HepG2 (cell line): Measurements from ENCODE around the gene ANTKMT. TPM values are rescaled to one million over a fixed set of nuclear protein-coding genes. Genes with fewer than 3 reads are reported as not detected.
A peak's percentile ranks its signal among the peaks of the same experiment; 100 is the strongest.

Experiments used
- GATAD2A ChIP-seq: IDR thresholded peaks from 2 replicates; pipeline ENCODE4 v1.6.1; 2016
- REXO4 ChIP-seq: sonication (generic); formaldehyde crosslinking; IDR thresholded peaks from 2 replicates; pipeline ENCODE4 v1.8.0; 2022; ENCODE audit warnings: missing genetic modification reagents, mild to moderate bottlenecking, borderline replicate concordance
- RFX5 ChIP-seq: IDR thresholded peaks from 2 replicates; pipeline ENCODE4 v1.6.1; 2011; ENCODE audit warnings: low read depth, low read length, improper control_type of control experiment
- TBX2 ChIP-seq: sonication (generic); formaldehyde crosslinking; IDR thresholded peaks from 2 replicates; pipeline ENCODE4 v1.5.0; 2020; ENCODE audit warnings: missing genetic modification reagents, mild to moderate bottlenecking, borderline replicate concordance
- ZFY ChIP-seq: sonication (generic); formaldehyde crosslinking; IDR thresholded peaks from 2 replicates; pipeline ENCODE4 v1.4.0; 2020; ENCODE audit warnings: missing genetic modification reagents
- ZNF484 ChIP-seq: sonication (generic); formaldehyde crosslinking; IDR thresholded peaks from 2 replicates; pipeline ENCODE4 v1.5.1; 2020; ENCODE audit warnings: mild to moderate bottlenecking, low read depth, missing genetic modification reagents, borderline replicate concordance
- ZNF543 ChIP-seq: sonication (generic); formaldehyde crosslinking; IDR thresholded peaks from 2 replicates; pipeline ENCODE4 v1.4.0; 2020; ENCODE audit warnings: mild to moderate bottlenecking, missing genetic modification reagents
- polyA plus RNA-seq, 8 experiments: library from polyadenylated mRNA; depleted of rRNA in 3 of 8; stranded (reverse) in 7 of 8; unstranded in 1 of 8; fragments of >200 nt; fragmentation: Illumina TruSeq in 4 of 8; extraction: Trizol in 4 of 8; gene quantifications; 2 replicates each; pipeline versions ENCODE4 v1.2.1 to v1.2.3, GENCODE V29; 2011 to 2016; ENCODE audit warnings: low read depth in 4 of 8, missing spikeins in 1 of 8, mixed read lengths in 1 of 8; ENCODE audit not compliant: insufficient read depth in 1 of 8
- total RNA-seq, 5 experiments: library from RNA; depleted of rRNA; stranded (reverse); fragments of >200 nt; fragmentation: Illumina TruSeq; extraction: Trizol; gene quantifications; 2 replicates each; pipeline ENCODE4 v1.2.3, GENCODE V29; 2016; ENCODE audit warnings: low read depth in 1 of 5
- TF ChIP-seq, protein P1 (sequence below): sonication (generic); formaldehyde crosslinking; IDR thresholded peaks from 2 replicates; pipeline ENCODE4 v1.4.0; 2020; ENCODE audit warnings: missing genetic modification reagents, borderline replicate concordance
- TF ChIP-seq, protein P2 (sequence below): IDR thresholded peaks from 2 replicates; pipeline ENCODE4 v1.6.1; 2016; ENCODE audit warnings: mild to moderate bottlenecking, missing biosample characterization, missing genetic modification reagents
- TF ChIP-seq, protein P3 (sequence below), 2 experiments: sonication (generic) in 1 of 2; formaldehyde crosslinking in 1 of 2; IDR thresholded peaks; 2 replicates each; pipeline versions ENCODE4 v1.4.0 to v1.6.1; 2018 to 2020; ENCODE audit warnings: missing genetic modification reagents in 2 of 2, borderline replicate concordance in 1 of 2, low read depth in 1 of 2, mild to moderate bottlenecking in 1 of 2, missing biosample characterization in 1 of 2
- TF ChIP-seq, protein P4 (sequence below): sonication (generic); formaldehyde crosslinking; IDR thresholded peaks from 2 replicates; pipeline ENCODE4 v1.8.0; 2022; ENCODE audit warnings: mild to moderate bottlenecking, missing genetic modification reagents, moderate library complexity
- TF ChIP-seq, protein P5 (sequence below): sonication (generic); formaldehyde crosslinking; IDR thresholded peaks from 2 replicates; pipeline ENCODE4 v1.8.0; 2022; ENCODE audit warnings: mild to moderate bottlenecking, missing genetic modification reagents; ENCODE audit not compliant: insufficient replicate concordance
- TF ChIP-seq, protein P6 (sequence below): sonication (generic); formaldehyde crosslinking; IDR thresholded peaks from 2 replicates; pipeline ENCODE4 v1.4.0; 2020; ENCODE audit warnings: missing genetic modification reagents, mild to moderate bottlenecking, borderline replicate concordance
- TF ChIP-seq, protein P7 (sequence below): sonication (generic); formaldehyde crosslinking; IDR thresholded peaks from 2 replicates; pipeline ENCODE4 v1.4.0; 2020; ENCODE audit warnings: missing genetic modification reagents, borderline replicate concordance

ANTKMT gene
- total and polyA plus RNA-seq, 2 of the 13 experiments (the other 11 are each of a cell fraction or from before 2014, with no cell fraction given) = 7.5 to 47.8 TPM

DNA sequence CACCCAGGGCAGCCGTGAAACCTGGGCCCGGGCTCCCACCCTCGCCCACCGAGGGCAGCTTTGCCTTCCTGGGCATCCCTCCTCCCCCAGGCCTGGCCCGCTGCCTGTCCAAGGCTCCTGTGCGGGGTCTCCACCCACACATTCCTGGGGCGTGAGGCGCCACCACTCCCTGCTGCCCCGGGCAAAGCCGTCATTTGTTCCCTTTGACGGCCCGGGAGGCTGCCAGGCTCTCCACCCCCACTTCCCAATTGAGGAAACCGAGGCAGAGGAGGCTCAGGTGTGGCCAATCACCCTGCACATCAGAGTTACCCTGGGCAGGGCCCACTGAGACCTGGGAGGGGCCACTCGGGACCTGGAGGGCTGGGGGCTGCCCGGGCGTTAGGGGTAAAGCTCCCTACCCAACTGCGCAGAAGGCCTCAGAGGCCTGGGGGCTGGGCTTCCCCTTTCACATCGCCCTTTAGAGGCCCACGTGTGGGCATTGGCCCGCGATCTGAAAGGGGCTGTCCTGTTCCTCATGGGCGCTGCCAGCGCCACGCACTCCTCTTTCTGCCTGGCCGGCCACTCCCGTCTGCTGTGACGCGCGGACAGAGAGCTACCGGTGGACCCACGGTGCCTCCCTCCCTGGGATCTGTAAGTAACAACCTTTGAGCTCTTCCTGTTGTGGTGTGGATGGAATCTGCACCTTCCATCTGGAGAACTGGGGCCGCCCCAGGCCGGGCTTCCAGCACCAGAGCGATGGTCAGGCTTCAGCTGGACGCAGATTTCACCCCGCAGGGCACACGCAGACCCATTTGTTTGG lies 39.8 kb downstream of the ANTKMT start, which contains the start of gene MSLN (continued):
- TF ChIP-seq, protein P1, sequence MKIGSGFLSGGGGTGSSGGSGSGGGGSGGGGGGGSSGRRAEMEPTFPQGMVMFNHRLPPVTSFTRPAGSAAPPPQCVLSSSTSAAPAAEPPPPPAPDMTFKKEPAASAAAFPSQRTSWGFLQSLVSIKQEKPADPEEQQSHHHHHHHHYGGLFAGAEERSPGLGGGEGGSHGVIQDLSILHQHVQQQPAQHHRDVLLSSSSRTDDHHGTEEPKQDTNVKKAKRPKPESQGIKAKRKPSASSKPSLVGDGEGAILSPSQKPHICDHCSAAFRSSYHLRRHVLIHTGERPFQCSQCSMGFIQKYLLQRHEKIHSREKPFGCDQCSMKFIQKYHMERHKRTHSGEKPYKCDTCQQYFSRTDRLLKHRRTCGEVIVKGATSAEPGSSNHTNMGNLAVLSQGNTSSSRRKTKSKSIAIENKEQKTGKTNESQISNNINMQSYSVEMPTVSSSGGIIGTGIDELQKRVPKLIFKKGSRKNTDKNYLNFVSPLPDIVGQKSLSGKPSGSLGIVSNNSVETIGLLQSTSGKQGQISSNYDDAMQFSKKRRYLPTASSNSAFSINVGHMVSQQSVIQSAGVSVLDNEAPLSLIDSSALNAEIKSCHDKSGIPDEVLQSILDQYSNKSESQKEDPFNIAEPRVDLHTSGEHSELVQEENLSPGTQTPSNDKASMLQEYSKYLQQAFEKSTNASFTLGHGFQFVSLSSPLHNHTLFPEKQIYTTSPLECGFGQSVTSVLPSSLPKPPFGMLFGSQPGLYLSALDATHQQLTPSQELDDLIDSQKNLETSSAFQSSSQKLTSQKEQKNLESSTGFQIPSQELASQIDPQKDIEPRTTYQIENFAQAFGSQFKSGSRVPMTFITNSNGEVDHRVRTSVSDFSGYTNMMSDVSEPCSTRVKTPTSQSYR (CRISPR knock-in tag) = no peak
- TF ChIP-seq ZNF484 (CRISPR knock-in tag) (no peak), ZNF543 (CRISPR knock-in tag) (0 out of 2 replicates have a peak, but pooled peaks have one; percentile 24), REXO4 (CRISPR knock-in tag) (no peak), RFX5 (no peak), ZFY (CRISPR knock-in tag) (peak; percentile 62; the same call in 1 of the 2 replicates), GATAD2A (CRISPR knock-in tag) (peak; percentile 31; the same call in 1 of the 2 replicates), TBX2 (CRISPR knock-in tag) (peak; percentile 30; the same call in 1 of the 2 replicates)
- TF ChIP-seq, protein P2, sequence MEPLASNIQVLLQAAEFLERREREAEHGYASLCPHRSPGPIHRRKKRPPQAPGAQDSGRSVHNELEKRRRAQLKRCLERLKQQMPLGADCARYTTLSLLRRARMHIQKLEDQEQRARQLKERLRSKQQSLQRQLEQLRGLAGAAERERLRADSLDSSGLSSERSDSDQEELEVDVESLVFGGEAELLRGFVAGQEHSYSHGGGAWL (CRISPR knock-in tag) = no peak
- TF ChIP-seq, protein P3, sequence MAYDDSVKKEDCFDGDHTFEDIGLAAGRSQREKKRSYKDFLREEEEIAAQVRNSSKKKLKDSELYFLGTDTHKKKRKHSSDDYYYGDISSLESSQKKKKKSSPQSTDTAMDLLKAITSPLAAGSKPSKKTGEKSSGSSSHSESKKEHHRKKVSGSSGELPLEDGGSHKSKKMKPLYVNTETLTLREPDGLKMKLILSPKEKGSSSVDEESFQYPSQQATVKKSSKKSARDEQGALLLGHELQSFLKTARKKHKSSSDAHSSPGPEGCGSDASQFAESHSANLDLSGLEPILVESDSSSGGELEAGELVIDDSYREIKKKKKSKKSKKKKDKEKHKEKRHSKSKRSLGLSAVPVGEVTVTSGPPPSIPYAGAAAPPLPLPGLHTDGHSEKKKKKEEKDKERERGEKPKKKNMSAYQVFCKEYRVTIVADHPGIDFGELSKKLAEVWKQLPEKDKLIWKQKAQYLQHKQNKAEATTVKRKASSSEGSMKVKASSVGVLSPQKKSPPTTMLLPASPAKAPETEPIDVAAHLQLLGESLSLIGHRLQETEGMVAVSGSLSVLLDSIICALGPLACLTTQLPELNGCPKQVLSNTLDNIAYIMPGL (CRISPR knock-in tag; IDR thresholded peaks at IDR 0.05; ENCODE audit: borderline replicate concordance in 1 of 2, low read depth in 1 of 2) = peak in 1 of 2 experiments; percentile 40; a peak in 1 of 4 replicates
- TF ChIP-seq, protein P4, sequence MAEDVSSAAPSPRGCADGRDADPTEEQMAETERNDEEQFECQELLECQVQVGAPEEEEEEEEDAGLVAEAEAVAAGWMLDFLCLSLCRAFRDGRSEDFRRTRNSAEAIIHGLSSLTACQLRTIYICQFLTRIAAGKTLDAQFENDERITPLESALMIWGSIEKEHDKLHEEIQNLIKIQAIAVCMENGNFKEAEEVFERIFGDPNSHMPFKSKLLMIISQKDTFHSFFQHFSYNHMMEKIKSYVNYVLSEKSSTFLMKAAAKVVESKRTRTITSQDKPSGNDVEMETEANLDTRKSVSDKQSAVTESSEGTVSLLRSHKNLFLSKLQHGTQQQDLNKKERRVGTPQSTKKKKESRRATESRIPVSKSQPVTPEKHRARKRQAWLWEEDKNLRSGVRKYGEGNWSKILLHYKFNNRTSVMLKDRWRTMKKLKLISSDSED = no peak
- TF ChIP-seq, protein P5, sequence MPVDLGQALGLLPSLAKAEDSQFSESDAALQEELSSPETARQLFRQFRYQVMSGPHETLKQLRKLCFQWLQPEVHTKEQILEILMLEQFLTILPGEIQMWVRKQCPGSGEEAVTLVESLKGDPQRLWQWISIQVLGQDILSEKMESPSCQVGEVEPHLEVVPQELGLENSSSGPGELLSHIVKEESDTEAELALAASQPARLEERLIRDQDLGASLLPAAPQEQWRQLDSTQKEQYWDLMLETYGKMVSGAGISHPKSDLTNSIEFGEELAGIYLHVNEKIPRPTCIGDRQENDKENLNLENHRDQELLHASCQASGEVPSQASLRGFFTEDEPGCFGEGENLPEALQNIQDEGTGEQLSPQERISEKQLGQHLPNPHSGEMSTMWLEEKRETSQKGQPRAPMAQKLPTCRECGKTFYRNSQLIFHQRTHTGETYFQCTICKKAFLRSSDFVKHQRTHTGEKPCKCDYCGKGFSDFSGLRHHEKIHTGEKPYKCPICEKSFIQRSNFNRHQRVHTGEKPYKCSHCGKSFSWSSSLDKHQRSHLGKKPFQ (CRISPR knock-in tag) = no peak
- TF ChIP-seq, protein P6, sequence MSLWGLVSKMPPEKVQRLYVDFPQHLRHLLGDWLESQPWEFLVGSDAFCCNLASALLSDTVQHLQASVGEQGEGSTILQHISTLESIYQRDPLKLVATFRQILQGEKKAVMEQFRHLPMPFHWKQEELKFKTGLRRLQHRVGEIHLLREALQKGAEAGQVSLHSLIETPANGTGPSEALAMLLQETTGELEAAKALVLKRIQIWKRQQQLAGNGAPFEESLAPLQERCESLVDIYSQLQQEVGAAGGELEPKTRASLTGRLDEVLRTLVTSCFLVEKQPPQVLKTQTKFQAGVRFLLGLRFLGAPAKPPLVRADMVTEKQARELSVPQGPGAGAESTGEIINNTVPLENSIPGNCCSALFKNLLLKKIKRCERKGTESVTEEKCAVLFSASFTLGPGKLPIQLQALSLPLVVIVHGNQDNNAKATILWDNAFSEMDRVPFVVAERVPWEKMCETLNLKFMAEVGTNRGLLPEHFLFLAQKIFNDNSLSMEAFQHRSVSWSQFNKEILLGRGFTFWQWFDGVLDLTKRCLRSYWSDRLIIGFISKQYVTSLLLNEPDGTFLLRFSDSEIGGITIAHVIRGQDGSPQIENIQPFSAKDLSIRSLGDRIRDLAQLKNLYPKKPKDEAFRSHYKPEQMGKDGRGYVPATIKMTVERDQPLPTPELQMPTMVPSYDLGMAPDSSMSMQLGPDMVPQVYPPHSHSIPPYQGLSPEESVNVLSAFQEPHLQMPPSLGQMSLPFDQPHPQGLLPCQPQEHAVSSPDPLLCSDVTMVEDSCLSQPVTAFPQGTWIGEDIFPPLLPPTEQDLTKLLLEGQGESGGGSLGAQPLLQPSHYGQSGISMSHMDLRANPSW (CRISPR knock-in tag) = no peak
- TF ChIP-seq, protein P7, sequence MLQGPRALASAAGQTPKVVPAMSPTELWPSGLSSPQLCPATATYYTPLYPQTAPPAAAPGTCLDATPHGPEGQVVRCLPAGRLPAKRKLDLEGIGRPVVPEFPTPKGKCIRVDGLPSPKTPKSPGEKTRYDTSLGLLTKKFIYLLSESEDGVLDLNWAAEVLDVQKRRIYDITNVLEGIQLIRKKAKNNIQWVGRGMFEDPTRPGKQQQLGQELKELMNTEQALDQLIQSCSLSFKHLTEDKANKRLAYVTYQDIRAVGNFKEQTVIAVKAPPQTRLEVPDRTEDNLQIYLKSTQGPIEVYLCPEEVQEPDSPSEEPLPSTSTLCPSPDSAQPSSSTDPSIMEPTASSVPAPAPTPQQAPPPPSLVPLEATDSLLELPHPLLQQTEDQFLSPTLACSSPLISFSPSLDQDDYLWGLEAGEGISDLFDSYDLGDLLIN (CRISPR knock-in tag) = no peak
